ENCODE measurements around the gene HTRA3.

The HTRA3 gene

GRCh38 chr4:8283161-8283560 is 13.6 kb downstream of the HTRA3 start:
- in situ Hi-C loops (cut with MboI; ENCODE audit: low pct_unique_long_range_greater_than_20kb, low sequenced_read_pairs, unreplicated experiment) = no loop called here
- no peak for DNase-seq (ENCODE audit: low spot score)
- TF ChIP-seq CTCF (IDR thresholded peaks at IDR 0.05; ENCODE audit: extremely low read depth, insufficient read depth, missing control alignments) = no peak

- DNase-seq (ENCODE audit: low spot score) = no peak
- TF ChIP-seq CTCF (IDR thresholded peaks at IDR 0.05; ENCODE audit: extremely low read depth, insufficient read depth, missing control alignments) = no peak
- in situ Hi-C loops (cut with MboI; ENCODE audit: low pct_unique_long_range_greater_than_20kb, low sequenced_read_pairs, unreplicated experiment) = no loop called here
Measured at GRCh38 chr4:8283631-8284121, 14.1 kb downstream of the HTRA3 start.

- in situ Hi-C loops (cut with MboI; ENCODE audit: low pct_unique_long_range_greater_than_20kb, low sequenced_read_pairs, unreplicated experiment) = no loop called here
- no peak for TF ChIP-seq CTCF (IDR thresholded peaks at IDR 0.05; ENCODE audit: extremely low read depth, insufficient read depth, missing control alignments)
- DNase-seq (ENCODE audit: low spot score) = no peak
Measured at GRCh38 chr4:8284391-8284790, 14.8 kb downstream of the HTRA3 start.

GRCh38 chr4:8285143-8285975 is 15.8 kb downstream of the HTRA3 start:
- in situ Hi-C loops (cut with MboI; ENCODE audit: low pct_unique_long_range_greater_than_20kb, low sequenced_read_pairs, unreplicated experiment) = no loop called here
- no peak for DNase-seq (ENCODE audit: low spot score)
- TF ChIP-seq CTCF (IDR thresholded peaks at IDR 0.05; ENCODE audit: extremely low read depth, insufficient read depth, missing control alignments) = no peak

- in situ Hi-C loops (cut with MboI; ENCODE audit: low pct_unique_long_range_greater_than_20kb, low sequenced_read_pairs, unreplicated experiment) = no loop called here
- TF ChIP-seq CTCF (IDR thresholded peaks at IDR 0.05; ENCODE audit: extremely low read depth, insufficient read depth, missing control alignments) = no peak
Measured at GRCh38 chr4:8285976-8286718, 16.6 kb downstream of the HTRA3 start.

GRCh38 chr4:8286719-8287342 is 17.3 kb downstream of the HTRA3 start:
- no peak for TF ChIP-seq CTCF (IDR thresholded peaks at IDR 0.05; ENCODE audit: extremely low read depth, insufficient read depth, missing control alignments)
- DNase-seq (ENCODE audit: low spot score) = no peak
- in situ Hi-C loops (cut with MboI; ENCODE audit: low pct_unique_long_range_greater_than_20kb, low sequenced_read_pairs, unreplicated experiment) = no loop called here

More at GRCh38 chr4:8285976-8286718, 16.6 kb downstream of the HTRA3 start:
- DNase-seq (ENCODE audit: low spot score) = no peak
